Gastroesophageal sphincter (tissue), 4 donors: ENCODE results near the gene ZSCAN2. TPM values are rescaled to one million over a fixed set of nuclear protein-coding genes. Genes with fewer than 3 reads are reported as not detected.
"Not testable (repeated sequence)": the region's sequence is repeated elsewhere in the genome, so short reads cannot be mapped to it uniquely, and the experiment has no call there.

Experiments
- ATAC-seq: fragments of 150-250 bp; one replicate; pipeline ENCODE4 v1.9.1; 2016; ENCODE audit warnings: mild to moderate bottlenecking, moderate library complexity
- H3K27ac ChIP-seq, 4 donors: fragments of 200-600 bp; sonication (generic) in 3 of 4; 1 replicate in 3 of 4; 2 replicates in 1 of 4; pipeline ENCODE4 v1.5.1; 2016 to 2019
- H3K27me3 ChIP-seq: fragments of 200-600 bp; sonication (generic); one replicate; pipeline ENCODE4 v1.5.1; 2019
- H3K36me3 ChIP-seq, 2 donors: fragments of 200-600 bp; sonication (generic); one replicate each; pipeline ENCODE4 v1.5.1; 2019; ENCODE audit warnings: control low read depth in 1 of 2
- H3K4me1 ChIP-seq, 3 donors: fragments of 200-600 bp; sonication (generic); 1 replicate in 2 of 3; 2 replicates in 1 of 3; pipeline ENCODE4 v1.5.1; 2016 to 2019; ENCODE audit warnings: control low read depth in 2 of 3
- H3K4me3 ChIP-seq, 2 donors: fragments of 200-600 bp; sonication (generic); one replicate each; pipeline ENCODE4 v1.5.1; 2019; ENCODE audit warnings: mild to moderate bottlenecking in 1 of 2, moderate library complexity in 1 of 2
- H3K9me3 ChIP-seq, 3 donors: fragments of 200-600 bp; sonication (generic); one replicate each; pipeline ENCODE4 v1.5.1; 2017 to 2019; ENCODE audit warnings: control low read depth in 2 of 3
- CTCF ChIP-seq, 4 experiments: fragments of 200-600 bp in 2 of 4; fragments of 450-650 bp in 2 of 4; sonication (generic) in 1 of 4; IDR thresholded peaks; one replicate each; pipeline ENCODE4 v1.5.1; 2017 to 2019; ENCODE audit warnings: antibody characterized with exemption in 4 of 4, mild to moderate bottlenecking in 2 of 4, moderate library complexity in 2 of 4
- EP300 ChIP-seq: sonication (generic); formaldehyde crosslinking; IDR thresholded peaks from one replicate; pipeline ENCODE4 v1.6.1; 2017; ENCODE audit warnings: antibody characterized with exemption, mild to moderate bottlenecking
- POLR2A ChIP-seq, 2 donors: fragments of 450-650 bp; IDR thresholded peaks; one replicate each; pipeline ENCODE4 v1.6.1; 2017; ENCODE audit warnings: antibody characterized with exemption in 2 of 2, mild to moderate bottlenecking in 2 of 2, moderate library complexity in 1 of 2
- POLR2AphosphoS5 ChIP-seq: sonication (generic); formaldehyde crosslinking; IDR thresholded peaks from one replicate; pipeline ENCODE4 v1.6.1; 2017; ENCODE audit warnings: antibody characterized with exemption
- WGBS, 2 donors: methylation state at CpG; one replicate each; pipeline ENCODE4 v1.1.5; 2018; ENCODE audit warnings: low coverage in 1 of 2; 5-methylcytosine and 5-hydroxymethylcytosine counted together
- total RNA-seq, 4 donors: library from RNA; depleted of rRNA; stranded (reverse); fragments of >200 nt; gene quantifications; one replicate each; pipeline ENCODE4 v1.1.0, GENCODE V29; 2016

ZSCAN2 gene
- total RNA-seq, 4 donors from 2014 or later = 3.5 to 13.8 (median 7.1) TPM

- TF ChIP-seq POLR2AphosphoS5 (no peak), POLR2A (IDR thresholded peaks at IDR 0.05) (no peak), EP300 (no peak), CTCF (IDR thresholded peaks at IDR 0.05) (no peak)
- Histone ChIP-seq H3K4me3 (no peak overlapping the region), H3K36me3 (no peaks in the 10 kb centered on the region), H3K27me3 (no peaks in the 10 kb centered on the region), H3K27ac (no peak overlapping the region), H3K9me3 (no peaks in the 10 kb centered on the region), H3K4me1 (peaks cover 0 to 21% (median 0%) of the 10 kb centered on the region in 3 donors)
- 55 to 91% methylated on average over 2 to 3 of the region's 4 CpGs for WGBS, 2 donors
- ATAC-seq = no peak
Observed at GRCh38 chr15:84572231-84572630, 28.6 kb upstream of the ZSCAN2 start.

GRCh38 chr15:84575493-84575892 is 25.3 kb upstream of the ZSCAN2 start:
- no peak for ATAC-seq
- peaks cover 0 to 6% (median 0%) of the 10 kb centered on the region in 3 donors for H3K4me1 ChIP-seq
- TF ChIP-seq CTCF (IDR thresholded peaks at IDR 0.05) = no peak
- TF ChIP-seq EP300 = no peak
- no peak for TF ChIP-seq POLR2A (IDR thresholded peaks at IDR 0.05)
- TF ChIP-seq POLR2AphosphoS5 = no peak
- H3K4me3 ChIP-seq = no peak overlapping the region
- H3K27me3 ChIP-seq = no peaks in the 10 kb centered on the region
- 76 to 83% methylated on average over 4 of the region's 4 CpGs for WGBS, 2 donors
- H3K9me3 ChIP-seq = no peaks in the 10 kb centered on the region
- no peak overlapping the region for H3K27ac ChIP-seq
- no peaks in the 10 kb centered on the region for H3K36me3 ChIP-seq

- not testable (repeated sequence) for H3K4me1 ChIP-seq, H3K27ac ChIP-seq, H3K4me3 ChIP-seq, H3K27me3 ChIP-seq, H3K9me3 ChIP-seq, H3K36me3 ChIP-seq, ATAC-seq
- WGBS, 2 donors = 83 to 85% methylated on average over 3 of the region's 6 CpGs
Observed at GRCh38 chr15:84577891-84578290, 22.9 kb upstream of the ZSCAN2 start.

- not testable (repeated sequence) for H3K4me1 ChIP-seq, H3K36me3 ChIP-seq, H3K9me3 ChIP-seq, H3K27me3 ChIP-seq, H3K4me3 ChIP-seq
- H3K27ac ChIP-seq = peak overlapping the region in 1 of 4 donors; percentile 46
- ATAC-seq = peak; percentile 41
- 33 to 34% methylated on average over 2 to 6 of the region's 7 CpGs for WGBS, 2 donors
Observed at GRCh38 chr15:84579261-84579721, 21.5 kb upstream of the ZSCAN2 start.

- ATAC-seq, H3K27ac ChIP-seq, H3K4me3 ChIP-seq, H3K36me3 ChIP-seq, H3K27me3 ChIP-seq, H3K9me3 ChIP-seq, H3K4me1 ChIP-seq: not testable (repeated sequence)
- 77% methylated on average over 4 of the region's 7 CpGs; no CpG with 5 or more reads in 1 of the 2 donors for WGBS, 2 donors
Observed at GRCh38 chr15:84581676-84582428, 19.0 kb upstream of the ZSCAN2 start.

GRCh38 chr15:84582583-84583157 is 18.1 kb upstream of the ZSCAN2 start:
- Histone ChIP-seq H3K4me1 (peaks cover 0 to 8% (median under 1%) of the 10 kb centered on the region in 3 donors), H3K4me3 (no peak overlapping the region), H3K27ac (no peak overlapping the region), H3K36me3 (no peaks in the 10 kb centered on the region), H3K9me3 (no peaks in the 10 kb centered on the region), H3K27me3 (no peaks in the 10 kb centered on the region)
- ATAC-seq = no peak
- TF ChIP-seq CTCF (IDR thresholded peaks at IDR 0.05) = no peak
- no peak for TF ChIP-seq POLR2AphosphoS5
- no peak for TF ChIP-seq POLR2A (IDR thresholded peaks at IDR 0.05)
- TF ChIP-seq EP300 = no peak
- 0 to 88% methylated on average over 1 to 2 of the region's 2 CpGs for WGBS, 2 donors

- ATAC-seq, H3K9me3 ChIP-seq, H3K27me3 ChIP-seq, H3K27ac ChIP-seq, H3K36me3 ChIP-seq, H3K4me3 ChIP-seq: not testable (repeated sequence)
- H3K4me1 ChIP-seq = peaks cover 0 to 18% (median 3%) of the 10 kb centered on the region in 3 donors
- WGBS, 2 donors = 5 to 7% methylated on average over 3 to 4 of the region's 4 CpGs
Observed at GRCh38 chr15:84583921-84584320, 16.9 kb upstream of the ZSCAN2 start.
